Measurements from ENCODE around the gene SHISA4. TPM values are rescaled to one million over a fixed set of nuclear protein-coding genes. Genes with fewer than 3 reads are reported as not detected.
"Not testable (repeated sequence)": the region's sequence is repeated elsewhere in the genome, so short reads cannot be mapped to it uniquely, and the experiment has no call there.

Gene SHISA4, protein sequence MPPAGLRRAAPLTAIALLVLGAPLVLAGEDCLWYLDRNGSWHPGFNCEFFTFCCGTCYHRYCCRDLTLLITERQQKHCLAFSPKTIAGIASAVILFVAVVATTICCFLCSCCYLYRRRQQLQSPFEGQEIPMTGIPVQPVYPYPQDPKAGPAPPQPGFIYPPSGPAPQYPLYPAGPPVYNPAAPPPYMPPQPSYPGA
- total RNA-seq, result 4.4 TPM

DNA sequence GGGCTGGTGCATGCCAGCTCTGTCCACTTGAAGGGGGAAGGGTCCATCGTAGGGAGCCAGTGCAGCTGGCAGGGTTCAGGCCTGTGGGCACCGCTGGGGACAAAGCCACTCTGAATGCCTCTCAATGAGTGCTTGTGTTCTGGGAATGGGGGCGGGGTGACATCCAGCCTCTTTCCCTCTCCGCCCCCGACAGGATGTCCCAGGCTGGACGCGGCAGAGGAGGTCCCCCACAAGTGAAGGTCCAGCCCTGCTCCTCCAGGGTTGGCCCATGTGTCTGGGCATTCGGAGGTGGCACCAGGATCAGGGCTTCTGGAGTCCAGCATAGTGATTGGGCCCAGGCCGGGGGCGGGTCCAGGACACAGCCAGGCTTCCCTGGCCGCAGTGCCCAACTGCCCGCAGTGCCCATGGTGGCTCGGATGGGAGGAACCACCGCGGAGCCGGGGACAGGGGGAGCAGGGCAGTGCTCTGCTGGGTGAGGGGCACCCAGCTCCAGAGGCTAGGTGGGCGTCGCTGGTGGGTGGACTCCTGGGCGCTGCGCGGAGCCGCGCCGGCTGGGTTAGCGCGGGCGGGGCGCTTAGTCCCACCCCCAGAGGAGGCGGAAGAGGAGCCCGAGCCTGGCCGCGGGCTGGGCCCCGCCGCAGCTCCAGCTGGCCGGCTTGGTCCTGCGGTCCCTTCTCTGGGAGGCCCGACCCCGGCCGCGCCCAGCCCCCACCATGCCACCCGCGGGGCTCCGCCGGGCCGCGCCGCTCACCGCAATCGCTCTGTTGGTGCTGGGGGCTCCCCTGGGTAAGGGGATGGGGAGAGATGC is at the start of gene SHISA4:
TSS of gene SHISA4 (plus strand) at position 617 of the 808 bp plus-strand sequence. CDS start at position 714, 97 bp downstream.
- ATAC-seq (peak; percentile 93), DNase-seq (ENCODE audit: low spot score) (peak; percentile 84)

DNA sequence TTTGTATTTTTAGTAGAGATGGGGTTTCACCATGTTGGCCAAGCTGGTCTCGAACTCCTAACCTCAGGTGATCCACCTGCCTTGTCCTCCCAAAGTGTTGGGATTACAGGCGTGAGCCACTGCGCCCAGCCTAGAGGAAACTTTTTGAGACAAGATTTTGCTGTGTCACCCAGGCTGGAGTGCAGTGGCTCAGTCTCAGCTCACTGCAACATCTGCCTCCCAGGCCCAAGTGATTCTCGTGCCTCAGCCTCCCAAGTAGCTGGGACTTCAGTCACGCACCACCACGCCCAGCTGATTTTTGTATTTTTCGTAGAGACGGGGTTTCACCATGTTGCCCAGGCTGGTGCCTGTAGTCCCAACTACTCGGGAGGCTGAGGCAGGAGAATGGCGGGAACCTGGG is 49.6 kb upstream of the SHISA4 start:
- not testable (repeated sequence) for ATAC-seq; DNase-seq (ENCODE audit: low spot score)

DNA sequence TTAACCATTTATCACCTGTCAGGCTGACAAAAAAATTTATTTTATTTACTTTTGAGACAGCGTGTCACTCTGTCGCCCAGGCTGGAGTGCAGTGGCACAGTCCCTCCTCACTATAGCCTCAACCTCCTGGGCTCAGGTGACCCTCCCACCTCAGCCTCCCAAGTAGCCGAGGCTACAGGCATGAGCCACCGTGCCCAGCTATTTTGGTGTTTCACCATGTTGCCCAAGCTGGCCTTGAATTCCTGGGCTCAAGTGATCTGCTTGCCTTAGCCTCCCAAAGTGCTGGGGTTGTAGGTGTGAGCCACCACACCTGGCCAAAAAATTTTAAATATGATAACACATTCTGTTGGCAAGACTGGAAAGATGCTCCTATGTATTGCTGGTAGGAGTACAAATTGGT is 48.6 kb upstream of the SHISA4 start:
- no peak for DNase-seq (ENCODE audit: low spot score)
- ATAC-seq, result no peak

DNA sequence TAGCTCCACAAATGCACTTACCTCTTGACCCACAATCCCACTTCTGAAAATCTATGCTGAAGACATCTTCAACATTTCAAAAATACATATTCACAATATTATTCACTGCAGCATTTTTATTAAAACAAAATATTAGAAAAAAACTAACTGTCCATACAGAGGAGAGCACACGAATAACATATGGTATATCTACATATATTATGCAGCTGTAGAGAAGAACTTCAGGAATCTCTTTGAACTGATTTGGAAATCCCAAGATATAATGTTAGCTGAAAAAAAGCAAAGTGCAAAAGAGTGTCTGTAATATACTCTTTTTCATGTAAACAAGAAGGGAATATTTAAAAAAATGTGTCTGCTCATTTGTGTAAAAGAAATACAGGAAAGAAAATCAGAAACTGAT is 48.2 kb upstream of the SHISA4 start:
- DNase-seq (ENCODE audit: low spot score), result no peak
- ATAC-seq, result no peak

DNA sequence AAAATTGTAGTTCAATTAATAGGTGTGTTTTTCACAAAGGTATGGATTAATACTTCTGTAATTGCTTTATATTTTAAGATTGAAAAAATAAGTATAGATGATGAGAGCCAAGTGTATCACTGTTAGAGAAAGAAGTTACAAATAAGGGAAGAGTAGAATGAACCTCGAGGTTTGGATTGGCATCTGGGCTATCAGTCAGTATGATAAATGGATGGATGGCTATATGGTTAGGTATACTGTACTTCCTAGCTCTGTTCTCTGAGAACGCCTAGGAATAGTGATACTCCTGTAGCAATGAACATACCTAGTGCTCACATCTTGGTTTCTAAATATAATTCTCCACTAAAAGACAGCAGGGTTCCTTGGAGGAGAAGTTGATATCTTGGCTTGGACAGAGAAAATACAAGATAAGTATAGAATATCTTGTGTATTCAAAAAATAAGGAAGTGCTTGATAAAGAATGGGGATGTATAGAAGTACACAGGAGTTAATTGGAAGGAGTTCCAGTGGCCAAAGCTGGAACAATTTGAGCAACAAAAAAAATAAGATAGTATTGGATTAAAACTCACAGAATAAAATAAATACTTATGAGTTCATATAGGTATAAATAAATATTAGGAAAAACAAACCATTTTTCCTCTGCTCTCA is 47.3 kb upstream of the SHISA4 start:
- DNase-seq (ENCODE audit: low spot score) (no peak), ATAC-seq (no peak)

DNA sequence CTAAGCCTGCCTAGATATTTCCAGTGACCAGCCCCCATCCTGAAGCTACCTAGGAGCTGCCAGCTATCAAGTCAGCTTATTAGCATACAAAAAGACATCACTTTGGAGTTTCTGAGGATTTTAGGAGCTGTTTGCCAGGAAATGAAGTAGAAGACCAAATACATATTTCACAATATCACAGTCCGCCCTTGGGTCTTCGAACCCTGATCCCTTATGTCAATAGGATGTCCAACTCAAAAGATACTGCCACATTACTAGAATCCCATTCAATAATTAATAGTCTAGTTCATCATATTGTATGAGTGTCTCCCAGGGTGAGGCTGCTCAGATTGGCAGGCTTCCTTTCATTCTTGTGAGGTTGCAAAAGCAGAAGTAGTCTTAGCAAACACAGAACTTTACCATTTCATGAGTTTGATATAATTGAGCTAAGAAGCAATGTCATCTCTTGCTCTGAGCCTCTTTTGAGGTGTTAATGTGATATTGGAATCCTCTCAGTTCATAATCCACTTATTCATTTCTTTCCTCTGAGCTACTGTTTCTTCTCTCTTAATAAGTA is 46.1 kb upstream of the SHISA4 start:
- ATAC-seq, result peak; percentile 59
- DNase-seq (ENCODE audit: low spot score), result no peak

DNA sequence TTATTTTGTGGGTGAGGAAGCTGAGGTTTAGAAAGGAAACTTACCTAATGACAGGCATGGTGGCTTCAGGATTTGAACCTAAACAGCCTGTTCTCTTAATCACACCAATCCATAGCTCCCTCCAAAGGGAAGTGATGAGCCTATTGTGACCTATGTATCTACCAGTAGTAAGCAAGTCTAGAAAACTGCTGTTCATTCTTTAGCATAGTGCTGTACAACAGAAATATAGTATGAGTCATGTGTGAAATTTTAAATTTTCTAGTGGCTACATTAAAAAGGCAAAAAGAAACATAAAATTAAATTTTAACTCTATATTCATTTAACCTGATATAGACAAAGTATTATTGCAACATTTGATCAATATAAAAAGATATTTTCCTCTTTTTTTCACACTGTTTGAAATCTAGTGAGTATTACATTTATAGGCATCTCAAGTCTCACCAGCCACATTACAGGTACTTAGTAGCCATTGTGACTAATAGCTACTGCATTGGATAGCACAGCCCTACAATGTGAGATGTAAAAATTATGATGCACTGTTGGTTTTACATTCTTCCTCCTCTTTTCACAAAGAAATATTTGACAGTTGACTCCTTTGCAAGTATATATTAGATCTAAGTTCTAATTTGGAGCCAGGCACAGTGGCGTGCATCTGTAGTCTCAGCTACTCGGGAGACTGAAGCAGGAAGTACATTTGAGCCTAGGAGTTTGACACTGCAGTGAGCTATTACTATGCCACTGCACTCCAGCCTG is 43.2 kb upstream of the SHISA4 start:
- no peak for DNase-seq (ENCODE audit: low spot score)
- ATAC-seq, result no peak

DNA sequence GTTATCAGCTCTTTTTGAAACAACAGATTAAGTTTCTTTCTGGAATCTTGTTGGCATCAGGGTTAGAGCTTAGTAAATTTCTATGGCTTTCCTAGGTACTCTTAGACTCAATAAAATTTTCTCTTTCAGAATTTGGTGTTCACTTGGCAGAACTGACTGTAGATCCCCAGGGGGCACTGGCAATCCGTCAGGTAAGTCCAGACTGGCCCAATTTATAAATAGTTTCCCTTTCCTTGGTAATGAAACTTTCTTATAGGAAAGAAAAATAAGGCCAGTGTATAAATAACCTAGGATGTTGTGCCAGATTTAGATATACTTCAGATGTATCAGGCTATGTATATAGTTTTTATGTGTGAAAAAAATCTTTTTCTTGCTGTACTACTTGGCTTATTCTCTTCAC is 41.5 kb upstream of the SHISA4 start:
- DNase-seq (ENCODE audit: low spot score) (no peak), ATAC-seq (no peak)

DNA sequence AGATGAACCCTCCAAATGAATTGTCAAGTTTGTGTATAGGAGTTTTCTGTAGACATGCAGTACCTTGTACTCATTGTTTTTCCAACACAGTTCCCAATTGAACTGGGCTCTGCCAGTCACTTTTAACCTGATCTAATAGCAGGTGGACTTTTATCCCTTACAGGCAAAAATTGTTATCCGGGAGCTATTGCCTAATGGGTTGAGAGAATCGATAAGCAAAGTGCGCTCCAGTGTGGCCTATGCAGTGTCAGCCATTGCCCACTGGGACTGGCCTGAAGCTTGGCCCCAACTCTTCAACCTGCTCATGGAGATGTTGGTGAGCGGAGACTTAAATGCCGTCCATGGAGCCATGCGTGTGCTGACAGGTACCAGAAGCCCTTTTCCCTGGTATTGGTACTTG is 40.5 kb upstream of the SHISA4 start:
- ATAC-seq (peak; percentile 89), DNase-seq (ENCODE audit: low spot score) (peak; percentile 62)

DNA sequence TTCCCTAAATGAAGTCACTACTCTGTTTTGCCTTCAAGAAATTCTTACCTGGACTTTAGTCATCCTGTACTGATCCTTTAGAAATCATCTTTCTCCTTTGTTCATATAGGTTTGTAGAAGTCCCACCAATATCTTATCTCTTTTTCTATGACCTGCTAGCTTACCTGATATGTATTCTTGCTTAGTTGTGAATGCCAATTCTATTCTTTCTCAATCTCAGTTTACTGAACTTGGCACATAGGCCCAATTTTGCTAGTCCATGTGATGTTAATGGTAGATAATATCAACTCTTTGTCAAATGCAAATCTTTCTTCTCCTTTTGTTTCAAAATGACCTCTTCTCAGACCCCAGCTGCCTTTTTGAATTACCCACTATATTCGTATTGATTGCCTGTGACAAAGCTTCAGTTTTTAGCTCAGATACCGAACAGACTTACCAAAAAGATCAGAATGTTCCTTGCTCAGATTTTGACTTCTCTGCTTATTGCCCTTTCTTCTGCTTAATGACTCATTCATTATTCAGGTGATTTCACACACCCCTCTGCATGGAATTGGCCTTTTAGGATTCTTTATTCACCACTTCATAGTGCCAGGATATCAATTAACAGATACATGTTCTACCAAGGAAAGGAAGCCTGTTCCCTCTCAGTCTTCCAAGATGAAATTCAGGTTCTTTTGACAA is 39.2 kb upstream of the SHISA4 start:
- ATAC-seq, result peak; percentile 63
- DNase-seq (ENCODE audit: low spot score), result no peak

DNA sequence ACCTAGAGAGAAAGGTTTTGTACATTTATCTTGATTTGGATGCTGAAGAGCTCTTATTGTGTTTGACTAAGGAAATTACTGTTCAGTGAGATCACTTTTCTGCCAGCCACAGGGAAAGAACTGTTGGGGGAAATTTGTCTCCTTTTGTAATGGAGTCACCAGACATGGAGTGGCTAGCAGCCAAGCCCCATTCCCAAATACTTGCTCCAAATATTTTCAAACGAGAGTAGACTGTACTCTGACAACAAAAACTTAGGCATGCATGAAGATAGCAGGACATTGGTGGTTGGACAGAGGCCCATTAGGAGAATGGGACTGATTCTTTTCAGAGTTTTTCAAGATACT is 38.7 kb upstream of the SHISA4 start:
- no peak for DNase-seq (ENCODE audit: low spot score)
- no peak for ATAC-seq

DNA sequence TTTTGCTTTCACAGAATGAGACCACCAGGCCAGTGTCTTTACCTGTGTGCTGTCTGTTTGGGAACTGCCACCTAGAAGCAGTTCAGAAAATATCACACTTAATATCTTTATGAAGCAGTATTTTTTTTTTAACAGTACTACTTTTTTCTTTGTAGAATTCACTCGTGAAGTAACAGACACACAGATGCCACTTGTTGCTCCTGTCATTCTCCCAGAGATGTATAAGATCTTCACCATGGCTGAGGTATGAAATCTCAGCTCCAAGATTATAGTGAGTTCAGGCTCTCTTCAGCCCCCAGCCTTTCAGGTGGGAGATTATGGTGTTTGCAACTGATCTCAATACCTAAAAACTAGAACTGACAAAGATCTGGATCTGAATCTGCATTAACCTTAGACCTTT is 36.7 kb upstream of the SHISA4 start:
- no peak for DNase-seq (ENCODE audit: low spot score)
- no peak for ATAC-seq

DNA sequence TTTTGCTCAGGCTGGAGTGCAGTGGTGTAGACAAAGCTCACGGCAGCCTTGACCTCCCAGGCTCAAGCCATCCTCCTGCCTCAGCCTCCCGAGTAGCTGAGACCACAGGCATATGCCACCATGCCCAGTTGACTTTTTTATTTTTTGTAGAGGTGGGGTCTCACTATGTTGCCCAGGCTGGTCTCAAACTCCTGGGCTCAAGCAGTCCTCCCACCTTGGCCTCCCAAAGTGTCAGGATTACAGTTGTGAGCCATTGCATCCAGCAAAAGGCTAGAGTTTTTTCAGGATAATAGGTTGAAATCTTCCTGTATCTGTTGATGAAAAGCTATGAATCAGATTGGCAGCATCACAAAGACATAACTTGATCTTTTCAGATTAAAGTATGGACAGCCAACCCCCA is 32.0 kb upstream of the SHISA4 start:
- DNase-seq (ENCODE audit: low spot score); ATAC-seq: not testable (repeated sequence)

DNA sequence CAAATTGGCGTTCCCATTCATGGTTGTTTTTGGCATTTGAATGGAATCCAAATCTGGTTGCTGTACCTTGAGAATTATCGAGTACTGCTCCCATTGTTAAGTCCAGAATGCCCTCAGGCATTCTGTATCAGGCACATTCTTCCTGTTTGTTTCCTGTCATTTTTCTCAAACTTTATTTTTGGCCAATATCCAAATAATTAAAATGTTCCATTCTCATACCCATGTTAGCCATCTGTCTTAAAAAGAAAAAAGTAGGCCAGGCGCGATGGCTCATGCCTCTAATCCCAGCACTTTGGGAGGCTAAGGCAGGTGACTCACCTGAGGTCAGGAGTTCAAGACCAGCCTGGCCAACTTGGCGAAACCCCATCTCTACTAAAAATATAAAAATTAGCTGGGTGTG is 29.3 kb upstream of the SHISA4 start:
- DNase-seq (ENCODE audit: low spot score) (no peak), ATAC-seq (no peak)

DNA sequence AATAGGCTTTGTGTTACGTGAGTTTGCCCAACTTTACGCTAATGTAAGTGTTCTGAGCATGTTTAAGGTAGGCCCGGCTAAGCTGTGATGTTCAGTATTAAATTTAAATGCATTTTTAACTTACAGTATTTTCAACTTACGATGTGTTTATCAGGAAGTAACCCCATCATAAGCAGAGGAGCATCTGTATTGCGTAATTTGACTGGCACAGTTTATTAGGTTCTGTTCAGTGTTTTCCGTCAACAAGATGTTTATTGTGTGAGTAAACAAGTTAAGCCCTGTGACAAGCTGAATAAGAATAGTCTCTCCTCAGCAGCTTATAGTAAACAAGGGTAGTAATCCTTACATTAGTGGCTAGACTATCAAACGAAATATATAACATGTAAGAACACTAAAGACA is 27.2 kb upstream of the SHISA4 start:
- ATAC-seq, result no peak

DNA sequence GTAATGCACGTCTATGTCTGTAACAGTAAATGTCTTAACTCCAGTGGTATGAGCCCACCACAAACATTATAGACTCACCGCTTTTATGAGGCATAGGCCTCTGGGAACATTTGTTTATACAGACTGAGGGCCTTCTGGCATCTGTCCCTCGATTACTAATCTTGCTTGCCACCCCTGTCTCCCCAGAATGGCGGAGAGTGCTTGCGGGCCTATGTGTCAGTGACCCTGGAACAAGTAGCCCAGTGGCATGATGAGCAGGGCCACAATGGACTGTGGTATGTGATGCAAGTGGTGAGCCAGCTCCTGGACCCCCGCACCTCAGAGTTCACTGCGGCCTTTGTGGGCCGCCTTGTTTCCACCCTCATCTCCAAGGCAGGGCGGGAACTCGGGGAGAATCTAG is 18.3 kb upstream of the SHISA4 start:
- ATAC-seq, result no peak
- DNase-seq (ENCODE audit: low spot score), result no peak

More for the DNA sequence above, 27.2 kb upstream of the SHISA4 start:
- no peak for DNase-seq (ENCODE audit: low spot score)

DNA sequence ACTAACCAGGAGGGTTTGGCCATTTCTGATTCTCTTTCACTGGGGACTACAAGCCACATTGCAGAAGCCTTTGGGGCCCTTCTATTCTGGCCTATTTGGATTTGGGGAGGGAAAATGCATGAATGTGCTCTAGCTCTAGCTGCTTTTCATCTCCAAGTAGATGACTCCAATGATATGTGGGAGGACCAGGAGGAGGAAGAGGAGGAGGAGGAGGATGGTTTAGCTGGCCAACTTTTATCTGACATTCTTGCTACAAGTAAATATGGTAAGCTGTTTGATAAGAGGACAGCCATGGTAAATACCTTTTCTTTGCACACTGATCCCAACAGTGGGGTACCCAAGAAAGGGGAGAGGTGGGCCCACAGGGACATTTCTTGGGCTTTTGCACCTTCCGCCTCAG is 14.0 kb upstream of the SHISA4 start:
- DNase-seq (ENCODE audit: low spot score) (no peak), ATAC-seq (no peak)

DNA sequence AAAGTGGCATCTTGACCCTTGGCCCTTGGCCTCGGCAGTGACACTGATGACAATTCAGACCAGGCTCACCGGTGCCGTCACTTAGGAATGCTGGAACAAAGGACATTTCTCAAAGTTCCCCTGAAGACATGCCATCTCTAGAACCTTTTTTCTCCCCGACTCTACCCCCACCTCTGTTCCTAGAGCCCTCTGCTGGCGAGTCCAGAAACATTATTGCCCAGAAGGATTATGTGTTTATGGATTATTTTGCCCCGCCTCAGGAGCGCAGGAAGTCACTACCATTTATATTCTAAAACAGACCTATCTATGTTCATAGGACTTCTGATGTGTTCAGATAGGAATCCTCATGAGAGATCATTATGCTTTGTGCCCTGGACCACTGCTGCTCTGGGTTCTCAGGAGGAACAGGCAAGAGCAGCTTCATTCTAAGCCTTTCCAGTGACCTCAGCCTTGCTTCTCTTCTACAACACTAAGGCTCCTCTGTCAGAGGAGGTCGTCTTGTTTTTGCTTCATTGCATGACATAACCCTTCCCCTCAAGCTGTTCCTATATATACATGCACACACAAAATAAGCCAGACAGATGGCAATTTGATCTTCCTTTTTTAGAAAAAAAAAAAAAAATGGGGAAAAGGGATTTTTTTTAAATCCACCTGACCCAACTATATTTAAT is 12.4 kb upstream of the SHISA4 start:
- peak; percentile 43 for ATAC-seq
- peak; percentile 31 for DNase-seq (ENCODE audit: low spot score)

DNA sequence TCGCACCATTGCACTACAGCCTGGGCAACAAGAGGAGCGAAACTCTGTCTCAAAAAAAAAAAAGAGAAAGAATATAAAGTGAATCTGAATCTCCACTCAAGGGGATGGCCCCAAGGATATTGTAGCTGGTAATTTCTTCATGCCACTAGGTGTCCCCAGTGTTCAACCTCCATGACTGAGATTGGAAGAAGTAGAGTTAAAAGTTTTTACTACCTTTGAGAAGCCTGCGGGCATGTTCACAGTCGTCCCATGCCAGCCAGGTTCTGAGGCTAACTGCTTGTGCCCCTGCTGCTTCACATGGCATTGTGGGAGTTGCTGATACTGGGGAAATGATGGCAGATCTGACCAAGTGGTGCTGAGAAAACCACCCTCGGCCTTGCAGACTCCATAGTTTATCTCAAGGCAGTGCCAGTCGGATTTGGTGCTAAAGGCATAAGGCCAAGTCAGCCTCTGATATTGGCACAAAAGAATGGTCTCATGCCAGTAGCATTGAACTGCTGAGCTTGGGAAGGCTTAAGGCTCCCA is 10.8 kb upstream of the SHISA4 start:
- peak; percentile 44 for DNase-seq (ENCODE audit: low spot score)
- ATAC-seq, result peak; percentile 77

All from left lobe of liver (tissue), 2 donors.